Nephron progenitor cell (in vitro differentiated cells): Measurements from ENCODE around the gene MEN1.

Experiments
- DNase-seq: peaks from one replicate; pipeline ENCODE4 v3.0.0; 2021
- H3K27ac Mint-ChIP-seq: 2 replicates; pipeline ENCODE4 v1.8.0; 2021; ENCODE audit warnings: mild to moderate bottlenecking, moderate library complexity, mixed read lengths
- H3K27me3 Mint-ChIP-seq: 2 replicates; pipeline ENCODE4 v1.8.0; 2021; ENCODE audit warnings: mild to moderate bottlenecking, low read depth, mixed read lengths; ENCODE audit not compliant: poor library complexity
- H3K36me3 Mint-ChIP-seq: 2 replicates; pipeline ENCODE4 v1.8.0; 2021; ENCODE audit warnings: low read depth, mixed read lengths
- H3K4me1 Mint-ChIP-seq: 2 replicates; pipeline ENCODE4 v1.8.0; 2021; ENCODE audit warnings: mixed read lengths
- H3K4me3 Mint-ChIP-seq: 2 replicates; pipeline ENCODE4 v1.8.0; 2021; ENCODE audit warnings: mild to moderate bottlenecking, moderate library complexity, mixed read lengths
- H3K9me3 Mint-ChIP-seq: 2 replicates; pipeline ENCODE4 v1.8.0; 2021; ENCODE audit warnings: mild to moderate bottlenecking, moderate library complexity, mixed read lengths
- CTCF ChIP-seq: fragments of 200-600 bp; sonication (generic); IDR thresholded peaks from 2 replicates; pipeline ENCODE4 v1.5.0; 2021; ENCODE audit warnings: antibody characterized with exemption

MEN1 gene

GRCh38 chr11:64838600-64839334, 28.4 kb upstream of the MEN1 start:
- TF ChIP-seq CTCF, result no peak
- Mint-ChIP-seq H3K9me3 (no peaks in the 10 kb centered on the region), H3K36me3 (no peaks in the 10 kb centered on the region), H3K27ac (no peak overlapping the region), H3K27me3 (peaks cover 6% of the 10 kb centered on the region), H3K4me3 (no peak overlapping the region), H3K4me1 (peaks cover 20% of the 10 kb centered on the region)
- DNase-seq, result no peak

GRCh38 chr11:64837887-64838351, 27.6 kb upstream of the MEN1 start:
- H3K4me3 Mint-ChIP-seq, result no peak overlapping the region
- no peak for DNase-seq
- peaks cover under 1% of the 10 kb centered on the region for H3K27me3 Mint-ChIP-seq
- no peaks in the 10 kb centered on the region for H3K36me3 Mint-ChIP-seq
- TF ChIP-seq CTCF, result no peak
- no peak overlapping the region for H3K27ac Mint-ChIP-seq
- peaks cover 12% of the 10 kb centered on the region for H3K4me1 Mint-ChIP-seq
- no peaks in the 10 kb centered on the region for H3K9me3 Mint-ChIP-seq

GRCh38 chr11:64836448-64837072, 26.2 kb upstream of the MEN1 start:
- H3K4me3 Mint-ChIP-seq, result no peak overlapping the region
- no peak overlapping the region for H3K27ac Mint-ChIP-seq
- DNase-seq, result no peak
- H3K27me3 Mint-ChIP-seq, result no peaks in the 10 kb centered on the region
- H3K36me3 Mint-ChIP-seq, result no peaks in the 10 kb centered on the region
- TF ChIP-seq CTCF, result no peak
- peaks cover under 1% of the 10 kb centered on the region for H3K4me1 Mint-ChIP-seq
- no peaks in the 10 kb centered on the region for H3K9me3 Mint-ChIP-seq

GRCh38 chr11:64835616-64836447, 25.5 kb upstream of the MEN1 start:
- Mint-ChIP-seq H3K36me3 (no peaks in the 10 kb centered on the region), H3K9me3 (no peaks in the 10 kb centered on the region), H3K4me1 (no peaks in the 10 kb centered on the region), H3K4me3 (no peak overlapping the region), H3K27ac (no peak overlapping the region), H3K27me3 (no peaks in the 10 kb centered on the region)
- no peak for TF ChIP-seq CTCF
- DNase-seq, result no peak

GRCh38 chr11:64834723-64835615, 24.6 kb upstream of the MEN1 start:
- DNase-seq, result no peak
- Mint-ChIP-seq H3K9me3 (no peaks in the 10 kb centered on the region), H3K27ac (no peak overlapping the region), H3K4me1 (peaks cover 9% of the 10 kb centered on the region), H3K27me3 (no peaks in the 10 kb centered on the region), H3K36me3 (no peaks in the 10 kb centered on the region), H3K4me3 (no peak overlapping the region)
- no peak for TF ChIP-seq CTCF
